Endodermal cell (in vitro differentiated cells): ENCODE data around the gene UBN1. TPM values are rescaled to one million over a fixed set of nuclear protein-coding genes. Genes with fewer than 3 reads are reported as not detected.

Source experiments
- DNase-seq: peaks from one replicate; pipeline ENCODE4 v3.0.0-alpha.2; 2017
- H3K27ac ChIP-seq: 2 replicates; pipeline ENCODE4 v1.5.1; 2013; ENCODE audit warnings: mild to moderate bottlenecking, low read depth, low read length, moderate library complexity
- H3K27me3 ChIP-seq: 2 replicates; pipeline ENCODE4 v1.6.1; 2013; ENCODE audit warnings: mild to moderate bottlenecking, low read length, moderate library complexity; ENCODE audit not compliant: insufficient read depth, control insufficient read depth, poor library complexity, severe bottlenecking
- H3K36me3 ChIP-seq: 2 replicates; pipeline ENCODE4 v1.7.0; 2013; ENCODE audit warnings: mild to moderate bottlenecking, low read length, moderate library complexity; ENCODE audit not compliant: control insufficient read depth, insufficient read depth
- H3K4me1 ChIP-seq: one replicate; pipeline ENCODE4 v1.7.0; 2013; ENCODE audit warnings: low read length; ENCODE audit not compliant: control insufficient read depth, insufficient read depth
- H3K4me3 ChIP-seq: 2 replicates; pipeline ENCODE4 v1.5.1; 2013; ENCODE audit warnings: mild to moderate bottlenecking, low read length, moderate library complexity
- H3K9ac ChIP-seq: 2 replicates; pipeline ENCODE4 v1.6.1; 2013; ENCODE audit warnings: mild to moderate bottlenecking, low read length, moderate library complexity; ENCODE audit not compliant: poor library complexity, severe bottlenecking; ENCODE audit errors: extremely low read depth
- H3K9me3 ChIP-seq: 2 replicates; pipeline ENCODE4 v1.6.1; 2013; ENCODE audit warnings: mild to moderate bottlenecking, low read length, moderate library complexity; ENCODE audit not compliant: control insufficient read depth
- H3K27ac Mint-ChIP-seq: 2 replicates; pipeline ENCODE4 v1.8.0; 2020; ENCODE audit warnings: mixed read lengths
- H3K27me3 Mint-ChIP-seq: 2 replicates; pipeline ENCODE4 v1.8.0; 2021; ENCODE audit warnings: mild to moderate bottlenecking, mixed read lengths; ENCODE audit not compliant: insufficient read depth
- H3K36me3 Mint-ChIP-seq: 2 replicates; pipeline ENCODE4 v1.8.0; 2020; ENCODE audit warnings: low read depth, mixed read lengths
- H3K4me1 Mint-ChIP-seq: 2 replicates; pipeline ENCODE4 v1.8.0; 2020; ENCODE audit warnings: mixed read lengths
- H3K4me3 Mint-ChIP-seq: 2 replicates; pipeline ENCODE4 v1.8.0; 2020; ENCODE audit warnings: mild to moderate bottlenecking, moderate library complexity, mixed read lengths
- H3K9me3 Mint-ChIP-seq: 2 replicates; pipeline ENCODE4 v1.8.0; 2020; ENCODE audit warnings: mild to moderate bottlenecking, mixed read lengths
- CTCF ChIP-seq: fragments of 200-600 bp; sonication (generic); conservative IDR thresholded peaks from 2 replicates; pipeline ENCODE4 v1.5.0; 2021; ENCODE audit warnings: antibody characterized with exemption, mild to moderate bottlenecking
- WGBS, 2 experiments: methylation state at CpG; one replicate each; pipeline versions ENCODE4 v1.1.5 to v1.1.7; 2013; ENCODE audit warnings: missing lambda C conversion rate in 2 of 2, mixed read lengths in 1 of 2; ENCODE audit not compliant: insufficient coverage in 1 of 2, insufficient read length in 1 of 2; 5-methylcytosine and 5-hydroxymethylcytosine counted together
- total RNA-seq, 2 donors: library from RNA; stranded (reverse); fragmentation: NEBNext Ultra II Directional in 1 of 2; extraction: Animal tissue kit (Norgen Biotek cat#: 25700) in 1 of 2; gene quantifications; 2 replicates in 1 of 2; 3 replicates in 1 of 2; pipeline ENCODE4 v1.2.1, GENCODE V29; 2021

UBN1 gene
- total RNA-seq, 2 donors from 2014 or later = 36.8 to 46.7 TPM

- WGBS, 2 experiments = 89 to 97% methylated on average over 6 to 13 of the region's 14 CpGs
- peaks cover 85% of the 10 kb centered on the region for H3K36me3 Mint-ChIP-seq
- no peak for TF ChIP-seq CTCF
- Histone ChIP-seq H3K27me3 (no peaks in the 10 kb centered on the region), H3K9ac (peak overlapping the region; percentile 8), H3K36me3 (peaks cover 84% of the 10 kb centered on the region), H3K4me1 (peaks cover 6% of the 10 kb centered on the region), H3K4me3 (peak overlapping the region; percentile 2), H3K27ac (no peak overlapping the region), H3K9me3 (no peaks in the 10 kb centered on the region)
- H3K4me3 Mint-ChIP-seq = no peak overlapping the region
- DNase-seq = no peak
- peaks cover 5% of the 10 kb centered on the region for H3K4me1 Mint-ChIP-seq
- no peaks in the 10 kb centered on the region for H3K27me3 Mint-ChIP-seq
- no peak overlapping the region for H3K27ac Mint-ChIP-seq
- H3K9me3 Mint-ChIP-seq = no peaks in the 10 kb centered on the region
These were observed 34.8 kb downstream of the UBN1 start for GRCh38 chr16:4882000-4882632.

GRCh38 chr16:4882633-4883285 is 35.5 kb downstream of the UBN1 start:
- Histone ChIP-seq H3K27ac (no peak overlapping the region), H3K36me3 (peaks cover 83% of the 10 kb centered on the region), H3K9me3 (no peaks in the 10 kb centered on the region), H3K27me3 (no peaks in the 10 kb centered on the region), H3K4me3 (no peak overlapping the region), H3K4me1 (peaks cover 6% of the 10 kb centered on the region), H3K9ac (no peak overlapping the region)
- WGBS, 2 experiments = 92 to 97% methylated on average over 8 to 11 of the region's 11 CpGs
- Mint-ChIP-seq H3K4me1 (peaks cover 5% of the 10 kb centered on the region), H3K27me3 (no peaks in the 10 kb centered on the region), H3K27ac (peak overlapping the region; percentile 59), H3K4me3 (no peak overlapping the region), H3K9me3 (no peaks in the 10 kb centered on the region), H3K36me3 (peaks cover 86% of the 10 kb centered on the region)
- no peak for DNase-seq
- no peak for TF ChIP-seq CTCF

- Mint-ChIP-seq H3K36me3 (peaks cover 89% of the 10 kb centered on the region), H3K27ac (no peak overlapping the region), H3K4me1 (peaks cover 5% of the 10 kb centered on the region), H3K9me3 (no peaks in the 10 kb centered on the region), H3K4me3 (no peak overlapping the region), H3K27me3 (no peaks in the 10 kb centered on the region)
- DNase-seq = no peak
- peaks cover 6% of the 10 kb centered on the region for H3K4me1 ChIP-seq
- H3K9me3 ChIP-seq = no peaks in the 10 kb centered on the region
- no peak overlapping the region for H3K27ac ChIP-seq
- no peak overlapping the region for H3K4me3 ChIP-seq
- peaks cover 83% of the 10 kb centered on the region for H3K36me3 ChIP-seq
- 96 to 97% methylated on average over 17 to 25 of the region's 25 CpGs for WGBS, 2 experiments
- no peaks in the 10 kb centered on the region for H3K27me3 ChIP-seq
- no peak for TF ChIP-seq CTCF
- H3K9ac ChIP-seq = no peak overlapping the region
These were observed 36.2 kb downstream of the UBN1 start for GRCh38 chr16:4883501-4883900.
